Activated naive CD8-positive, alpha-beta T cell treated with anti-CD3 and anti-CD28 coated beads for 36 hours (primary cell): ENCODE results near the gene TMIE. TPM values are rescaled to one million over a fixed set of nuclear protein-coding genes. Genes with fewer than 3 reads are reported as not detected.

Source experiments
- DNase-seq: peaks from one replicate; pipeline ENCODE4 v3.0.0; 2021
- H3K27ac Mint-ChIP-seq: one replicate; pipeline ENCODE4 v1.8.0; 2022; ENCODE audit warnings: mild to moderate bottlenecking, moderate library complexity, mixed read lengths
- H3K27me3 Mint-ChIP-seq: one replicate; pipeline ENCODE4 v1.8.0; 2022; ENCODE audit warnings: mild to moderate bottlenecking, mixed read lengths
- H3K36me3 Mint-ChIP-seq: one replicate; pipeline ENCODE4 v1.8.0; 2021; ENCODE audit warnings: mild to moderate bottlenecking, mixed read lengths
- H3K4me1 Mint-ChIP-seq: one replicate; pipeline ENCODE4 v1.8.0; 2021; ENCODE audit warnings: mixed read lengths
- H3K4me3 Mint-ChIP-seq: one replicate; pipeline ENCODE4 v1.8.0; 2022; ENCODE audit warnings: mild to moderate bottlenecking, moderate library complexity, mixed read lengths
- H3K9me3 Mint-ChIP-seq: one replicate; pipeline ENCODE4 v1.8.0; 2022; ENCODE audit warnings: mixed read lengths
- total RNA-seq, 2 experiments: library from RNA; stranded (reverse); gene quantifications; one replicate each; pipeline ENCODE4 v1.2.3, GENCODE V29; 2021

The TMIE gene
- total RNA-seq, 2 experiments from 2014 or later, result 0.41 to 0.42 TPM

- H3K4me1 Mint-ChIP-seq, result no peaks in the 10 kb centered on the region
- no peak overlapping the region for H3K27ac Mint-ChIP-seq
- no peak for DNase-seq
- no peak overlapping the region for H3K4me3 Mint-ChIP-seq
- H3K27me3 Mint-ChIP-seq, result no peaks in the 10 kb centered on the region
- no peaks in the 10 kb centered on the region for H3K9me3 Mint-ChIP-seq
- no peaks in the 10 kb centered on the region for H3K36me3 Mint-ChIP-seq
Measured at GRCh38 chr3:46675426-46675825, 25.8 kb upstream of the TMIE start.

GRCh38 chr3:46675843-46676567 is 25.2 kb upstream of the TMIE start:
- no peak for DNase-seq
- Mint-ChIP-seq H3K4me3 (no peak overlapping the region), H3K27ac (no peak overlapping the region), H3K9me3 (no peaks in the 10 kb centered on the region), H3K36me3 (no peaks in the 10 kb centered on the region), H3K27me3 (no peaks in the 10 kb centered on the region), H3K4me1 (no peaks in the 10 kb centered on the region)

- Mint-ChIP-seq H3K4me1 (no peaks in the 10 kb centered on the region), H3K36me3 (no peaks in the 10 kb centered on the region), H3K27ac (no peak overlapping the region), H3K27me3 (no peaks in the 10 kb centered on the region), H3K4me3 (no peak overlapping the region), H3K9me3 (no peaks in the 10 kb centered on the region)
- no peak for DNase-seq
Measured at GRCh38 chr3:46676601-46677410, 24.4 kb upstream of the TMIE start.

DNA sequence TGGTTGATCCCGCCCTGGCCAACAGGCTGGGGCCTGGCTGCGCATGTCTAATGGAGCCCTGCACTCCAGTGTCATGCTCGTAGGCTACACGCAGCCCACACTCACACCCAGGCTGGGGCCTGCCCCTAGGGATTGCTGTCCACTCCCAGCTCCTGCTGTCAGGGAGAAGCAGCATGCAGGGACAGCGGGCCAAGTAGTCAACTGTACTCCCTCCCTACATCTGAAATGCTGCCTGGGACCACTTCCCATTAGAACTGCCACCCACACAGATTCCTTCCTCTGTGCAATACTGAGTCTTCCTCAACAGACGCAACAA is 23.8 kb upstream of the TMIE start:
- Mint-ChIP-seq H3K27ac (no peak overlapping the region), H3K9me3 (no peaks in the 10 kb centered on the region), H3K4me1 (no peaks in the 10 kb centered on the region), H3K4me3 (no peak overlapping the region), H3K36me3 (no peaks in the 10 kb centered on the region), H3K27me3 (no peaks in the 10 kb centered on the region)
- no peak for DNase-seq

GRCh38 chr3:46678280-46678679 is 22.9 kb upstream of the TMIE start:
- no peak overlapping the region for H3K27ac Mint-ChIP-seq
- H3K36me3 Mint-ChIP-seq, result no peaks in the 10 kb centered on the region
- H3K9me3 Mint-ChIP-seq, result no peaks in the 10 kb centered on the region
- no peaks in the 10 kb centered on the region for H3K4me1 Mint-ChIP-seq
- H3K4me3 Mint-ChIP-seq, result no peak overlapping the region
- H3K27me3 Mint-ChIP-seq, result no peaks in the 10 kb centered on the region
- DNase-seq, result no peak

DNA sequence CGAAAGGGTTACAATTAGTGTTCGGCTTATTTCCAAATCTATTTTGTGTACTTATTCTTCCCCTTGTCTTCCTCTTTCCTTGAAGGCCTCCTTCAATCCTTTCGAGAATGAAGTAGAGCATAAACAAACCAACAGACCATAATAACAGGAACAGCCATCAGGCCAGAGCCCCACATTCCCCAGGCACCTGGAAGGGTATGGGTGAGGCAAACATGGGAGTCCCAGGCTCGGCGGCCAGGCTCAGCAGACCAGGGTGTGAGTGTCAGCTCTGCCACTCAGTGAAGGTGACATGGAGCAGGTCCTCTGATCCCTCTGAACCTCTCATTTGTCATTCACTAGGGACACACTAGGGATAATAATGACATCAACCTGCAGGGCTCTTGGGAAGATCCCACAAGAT is 21.5 kb upstream of the TMIE start:
- DNase-seq, result no peak
- Mint-ChIP-seq H3K4me3 (no peak overlapping the region), H3K27ac (no peak overlapping the region), H3K27me3 (no peaks in the 10 kb centered on the region), H3K36me3 (no peaks in the 10 kb centered on the region), H3K9me3 (no peaks in the 10 kb centered on the region), H3K4me1 (no peaks in the 10 kb centered on the region)

DNA sequence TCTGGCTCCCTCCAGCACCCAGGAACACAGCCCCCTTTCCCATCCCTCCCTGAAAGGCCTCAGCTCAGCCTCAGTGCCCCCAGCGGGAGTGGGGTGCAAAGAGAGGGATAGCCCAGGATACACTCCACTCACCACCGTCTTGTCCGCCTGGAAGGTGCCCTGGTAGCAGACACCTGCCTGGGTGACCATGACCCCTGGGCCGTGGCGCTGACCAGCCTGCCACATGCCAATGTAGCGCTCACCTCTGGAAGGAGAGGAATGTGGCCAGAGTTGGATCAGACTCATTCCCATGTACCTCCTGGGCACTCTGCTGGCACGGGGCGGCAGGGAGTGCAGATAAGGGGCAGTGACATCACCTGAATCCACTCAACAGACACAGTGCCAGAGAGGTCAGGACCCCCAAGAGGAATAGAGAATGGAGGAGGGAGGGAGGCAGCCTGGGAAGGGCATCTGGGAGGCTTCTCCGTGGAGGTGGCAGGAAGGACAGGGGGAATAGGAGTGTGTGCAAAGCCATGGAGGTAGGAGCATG is 20.8 kb upstream of the TMIE start:
- H3K4me3 Mint-ChIP-seq, result no peak overlapping the region
- H3K9me3 Mint-ChIP-seq, result no peaks in the 10 kb centered on the region
- DNase-seq, result no peak
- no peak overlapping the region for H3K27ac Mint-ChIP-seq
- H3K27me3 Mint-ChIP-seq, result no peaks in the 10 kb centered on the region
- H3K36me3 Mint-ChIP-seq, result no peaks in the 10 kb centered on the region
- no peaks in the 10 kb centered on the region for H3K4me1 Mint-ChIP-seq

DNA sequence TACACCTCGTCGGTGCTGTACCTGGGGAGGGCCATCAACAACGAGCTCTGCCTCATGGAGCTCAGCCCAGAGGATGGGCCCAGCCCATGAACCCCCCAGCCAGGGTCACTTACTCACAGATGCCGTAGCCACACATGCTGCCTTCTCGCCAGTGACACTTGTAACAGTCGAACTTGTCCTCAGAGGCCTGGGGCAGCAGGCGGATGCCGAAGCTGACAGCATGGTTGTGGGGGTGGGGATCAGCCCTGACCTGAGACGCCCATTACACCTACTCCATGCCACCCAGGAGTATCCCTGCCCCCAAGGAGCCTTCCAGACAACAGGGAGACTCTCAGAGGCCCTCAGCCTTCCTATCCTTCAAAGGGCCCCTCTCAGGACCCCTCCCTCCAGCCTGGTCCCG is 19.8 kb upstream of the TMIE start:
- Mint-ChIP-seq H3K27ac (no peak overlapping the region), H3K9me3 (no peaks in the 10 kb centered on the region), H3K4me1 (no peaks in the 10 kb centered on the region), H3K27me3 (no peaks in the 10 kb centered on the region), H3K4me3 (no peak overlapping the region), H3K36me3 (no peaks in the 10 kb centered on the region)
- DNase-seq, result no peak

DNA sequence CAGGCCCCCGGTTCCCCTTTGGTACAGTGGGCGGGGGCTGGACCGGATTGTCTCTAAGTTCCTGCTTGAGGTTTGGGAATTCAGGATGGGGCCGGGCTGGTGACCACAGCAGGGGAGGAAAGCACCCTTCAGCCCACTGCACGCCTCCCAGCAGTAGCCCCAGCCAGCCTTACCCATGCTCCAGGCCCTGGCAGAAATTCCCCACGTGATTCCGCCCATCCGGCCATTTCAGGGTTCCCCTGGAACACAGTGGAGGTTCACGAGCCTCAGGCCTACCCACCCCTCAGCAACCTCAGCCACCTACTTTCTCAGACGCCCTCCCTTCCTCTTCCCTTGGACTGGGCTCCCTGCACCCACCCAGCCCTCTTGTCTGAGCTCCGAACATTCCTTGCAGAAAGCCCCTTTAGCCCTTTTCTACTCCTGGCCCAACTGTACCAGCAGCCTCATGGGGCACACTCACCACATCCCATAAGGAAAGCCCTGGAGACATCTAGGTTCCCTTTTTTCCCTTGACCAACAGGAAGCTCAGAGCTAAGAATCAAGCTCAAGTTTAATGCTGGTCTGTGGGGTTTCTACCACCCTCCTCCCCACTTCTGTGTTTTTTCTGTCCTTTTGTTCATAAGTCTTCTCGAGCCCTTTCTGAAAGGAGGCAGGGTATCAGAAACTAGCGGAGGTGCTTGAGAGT is 19.2 kb upstream of the TMIE start:
- no peaks in the 10 kb centered on the region for H3K27me3 Mint-ChIP-seq
- no peak for DNase-seq
- no peaks in the 10 kb centered on the region for H3K9me3 Mint-ChIP-seq
- no peaks in the 10 kb centered on the region for H3K4me1 Mint-ChIP-seq
- no peak overlapping the region for H3K27ac Mint-ChIP-seq
- H3K4me3 Mint-ChIP-seq, result no peak overlapping the region
- H3K36me3 Mint-ChIP-seq, result no peaks in the 10 kb centered on the region

GRCh38 chr3:46682974-46683373 is 18.2 kb upstream of the TMIE start:
- DNase-seq, result no peak
- H3K4me3 Mint-ChIP-seq, result no peak overlapping the region
- H3K27ac Mint-ChIP-seq, result no peak overlapping the region
- H3K27me3 Mint-ChIP-seq, result no peaks in the 10 kb centered on the region
- no peaks in the 10 kb centered on the region for H3K36me3 Mint-ChIP-seq
- H3K4me1 Mint-ChIP-seq, result no peaks in the 10 kb centered on the region
- H3K9me3 Mint-ChIP-seq, result no peaks in the 10 kb centered on the region

DNA sequence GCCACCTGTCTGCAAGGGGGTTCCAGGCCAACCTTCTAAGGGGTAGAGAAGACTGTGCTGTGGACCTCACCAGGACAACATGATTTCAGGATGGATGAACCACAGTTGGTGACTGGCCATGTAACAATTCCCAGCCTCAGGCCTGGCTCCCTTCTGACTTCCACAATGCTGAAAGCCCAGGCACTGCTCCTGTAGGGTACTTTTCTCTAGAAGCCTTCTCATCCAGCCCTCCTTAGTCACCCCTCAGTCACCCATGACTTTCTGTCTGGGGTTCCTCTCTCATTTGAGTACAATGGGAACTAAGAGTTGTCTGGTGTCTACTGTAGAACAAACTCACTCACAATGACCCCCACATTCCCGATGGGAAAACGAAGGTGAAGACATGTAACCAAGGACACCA is 16.3 kb upstream of the TMIE start:
- DNase-seq, result no peak
- Mint-ChIP-seq H3K27me3 (no peaks in the 10 kb centered on the region), H3K27ac (no peak overlapping the region), H3K4me1 (no peaks in the 10 kb centered on the region), H3K4me3 (no peak overlapping the region), H3K9me3 (no peaks in the 10 kb centered on the region), H3K36me3 (no peaks in the 10 kb centered on the region)

- DNase-seq, result no peak
- Mint-ChIP-seq H3K36me3 (no peaks in the 10 kb centered on the region), H3K27me3 (no peaks in the 10 kb centered on the region), H3K9me3 (no peaks in the 10 kb centered on the region), H3K4me3 (no peak overlapping the region), H3K4me1 (peaks cover under 1% of the 10 kb centered on the region), H3K27ac (no peak overlapping the region)
Measured at GRCh38 chr3:46685446-46685845, 15.7 kb upstream of the TMIE start.

GRCh38 chr3:46690798-46691197 is 10.4 kb upstream of the TMIE start:
- no peak overlapping the region for H3K27ac Mint-ChIP-seq
- no peaks in the 10 kb centered on the region for H3K36me3 Mint-ChIP-seq
- peaks cover 4% of the 10 kb centered on the region for H3K27me3 Mint-ChIP-seq
- no peak overlapping the region for H3K4me3 Mint-ChIP-seq
- no peaks in the 10 kb centered on the region for H3K9me3 Mint-ChIP-seq
- DNase-seq, result no peak
- peaks cover 26% of the 10 kb centered on the region for H3K4me1 Mint-ChIP-seq

GRCh38 chr3:46692566-46692990 is 8.6 kb upstream of the TMIE start:
- Mint-ChIP-seq H3K27me3 (peaks cover 4% of the 10 kb centered on the region), H3K36me3 (no peaks in the 10 kb centered on the region), H3K4me3 (peak overlapping the region; percentile 76), H3K27ac (no peak overlapping the region), H3K9me3 (no peaks in the 10 kb centered on the region), H3K4me1 (peaks cover 29% of the 10 kb centered on the region)
- DNase-seq, result no peak

- Mint-ChIP-seq H3K4me1 (peaks cover 29% of the 10 kb centered on the region), H3K36me3 (no peaks in the 10 kb centered on the region), H3K27ac (no peak within 1 kb of the TSS), H3K4me3 (peak within 1 kb of the TSS; percentile 76), H3K9me3 (no peaks in the 10 kb centered on the region), H3K27me3 (peaks cover 4% of the 10 kb centered on the region)
- DNase-seq, result peak; percentile 63
Measured at GRCh38 chr3:46693038-46693891, 7.9 kb upstream of the TMIE start, which contains the start of gene ALS2CL. ALS2CL (minus strand) TSS chr3:46693679; CDS start chr3:46689440, 4,239 bp downstream.
